Gastrocnemius medialis (tissue), 4 donors: ENCODE data around the gene MRPS25.
"Not testable (repeated sequence)": the region's sequence is repeated elsewhere in the genome, so short reads cannot be mapped to it uniquely, and the experiment has no call there.

ENCODE experiments used
- POLR2A ChIP-seq, 2 donors: fragments of 450-650 bp; IDR thresholded peaks; one replicate each; pipeline ENCODE4 v1.6.1; 2017; ENCODE audit warnings: antibody characterized with exemption in 2 of 2, mild to moderate bottlenecking in 2 of 2, moderate library complexity in 2 of 2
- TF ChIP-seq, protein P1 (sequence below), 5 experiments: fragments of 450-650 bp in 3 of 5; fragments of 200-600 bp in 2 of 5; sonication (generic) in 2 of 5; IDR thresholded peaks in 4 of 5; conservative IDR thresholded peaks in 1 of 5; 1 replicate in 4 of 5; 2 replicates in 1 of 5; pipeline ENCODE4 v1.5.1; 2016 to 2019; ENCODE audit warnings: antibody characterized with exemption in 5 of 5, mild to moderate bottlenecking in 3 of 5, moderate library complexity in 3 of 5

DNA sequence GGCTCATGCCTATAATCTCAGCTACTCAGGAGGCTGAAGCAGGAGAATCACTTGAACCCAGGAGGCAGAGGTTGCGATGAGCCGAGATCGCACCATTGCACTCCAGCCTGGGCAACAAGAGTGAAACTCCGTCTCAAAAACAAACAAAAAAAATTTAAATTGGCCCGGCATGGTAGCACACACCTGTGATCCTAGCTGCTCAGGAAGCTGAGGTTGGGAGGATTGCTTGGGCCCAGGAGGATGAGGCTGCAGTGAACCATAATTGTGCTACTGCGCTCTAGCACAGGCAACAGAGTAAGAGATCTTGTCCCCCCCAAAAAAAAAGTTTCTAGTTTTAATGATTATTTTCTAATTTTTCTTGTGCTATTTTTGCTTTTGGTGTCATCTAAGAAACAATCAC is 65.9 kb downstream of the MRPS25 start:
- TF ChIP-seq, protein P1, sequence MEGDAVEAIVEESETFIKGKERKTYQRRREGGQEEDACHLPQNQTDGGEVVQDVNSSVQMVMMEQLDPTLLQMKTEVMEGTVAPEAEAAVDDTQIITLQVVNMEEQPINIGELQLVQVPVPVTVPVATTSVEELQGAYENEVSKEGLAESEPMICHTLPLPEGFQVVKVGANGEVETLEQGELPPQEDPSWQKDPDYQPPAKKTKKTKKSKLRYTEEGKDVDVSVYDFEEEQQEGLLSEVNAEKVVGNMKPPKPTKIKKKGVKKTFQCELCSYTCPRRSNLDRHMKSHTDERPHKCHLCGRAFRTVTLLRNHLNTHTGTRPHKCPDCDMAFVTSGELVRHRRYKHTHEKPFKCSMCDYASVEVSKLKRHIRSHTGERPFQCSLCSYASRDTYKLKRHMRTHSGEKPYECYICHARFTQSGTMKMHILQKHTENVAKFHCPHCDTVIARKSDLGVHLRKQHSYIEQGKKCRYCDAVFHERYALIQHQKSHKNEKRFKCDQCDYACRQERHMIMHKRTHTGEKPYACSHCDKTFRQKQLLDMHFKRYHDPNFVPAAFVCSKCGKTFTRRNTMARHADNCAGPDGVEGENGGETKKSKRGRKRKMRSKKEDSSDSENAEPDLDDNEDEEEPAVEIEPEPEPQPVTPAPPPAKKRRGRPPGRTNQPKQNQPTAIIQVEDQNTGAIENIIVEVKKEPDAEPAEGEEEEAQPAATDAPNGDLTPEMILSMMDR (IDR thresholded peaks at IDR 0.05 in 4 of 5, conservative IDR thresholded peaks at IDR 0.05 in 1 of 5), result not testable (repeated sequence)
- not testable (repeated sequence) for TF ChIP-seq POLR2A (IDR thresholded peaks at IDR 0.05)
